ENCODE measurements around the gene TNFRSF19. TPM values are rescaled to one million over a fixed set of nuclear protein-coding genes. Genes with fewer than 3 reads are reported as not detected.
A peak's percentile ranks its signal among the peaks of the same experiment; 100 is the strongest.
"Not testable (repeated sequence)": the region's sequence is repeated elsewhere in the genome, so short reads cannot be mapped to it uniquely, and the experiment has no call there.

TNFRSF19 gene, protein sequence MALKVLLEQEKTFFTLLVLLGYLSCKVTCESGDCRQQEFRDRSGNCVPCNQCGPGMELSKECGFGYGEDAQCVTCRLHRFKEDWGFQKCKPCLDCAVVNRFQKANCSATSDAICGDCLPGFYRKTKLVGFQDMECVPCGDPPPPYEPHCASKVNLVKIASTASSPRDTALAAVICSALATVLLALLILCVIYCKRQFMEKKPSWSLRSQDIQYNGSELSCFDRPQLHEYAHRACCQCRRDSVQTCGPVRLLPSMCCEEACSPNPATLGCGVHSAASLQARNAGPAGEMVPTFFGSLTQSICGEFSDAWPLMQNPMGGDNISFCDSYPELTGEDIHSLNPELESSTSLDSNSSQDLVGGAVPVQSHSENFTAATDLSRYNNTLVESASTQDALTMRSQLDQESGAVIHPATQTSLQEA
- total RNA-seq, result 36.5 TPM
- long read RNA-seq, full-length matches to known transcripts, result 7 of 13 reads
- long read RNA-seq, partial matches to known transcripts, result 1 of 13 reads
- long read RNA-seq, other reads (novel, unspliced or antisense), result 5 of 13 reads

DNA sequence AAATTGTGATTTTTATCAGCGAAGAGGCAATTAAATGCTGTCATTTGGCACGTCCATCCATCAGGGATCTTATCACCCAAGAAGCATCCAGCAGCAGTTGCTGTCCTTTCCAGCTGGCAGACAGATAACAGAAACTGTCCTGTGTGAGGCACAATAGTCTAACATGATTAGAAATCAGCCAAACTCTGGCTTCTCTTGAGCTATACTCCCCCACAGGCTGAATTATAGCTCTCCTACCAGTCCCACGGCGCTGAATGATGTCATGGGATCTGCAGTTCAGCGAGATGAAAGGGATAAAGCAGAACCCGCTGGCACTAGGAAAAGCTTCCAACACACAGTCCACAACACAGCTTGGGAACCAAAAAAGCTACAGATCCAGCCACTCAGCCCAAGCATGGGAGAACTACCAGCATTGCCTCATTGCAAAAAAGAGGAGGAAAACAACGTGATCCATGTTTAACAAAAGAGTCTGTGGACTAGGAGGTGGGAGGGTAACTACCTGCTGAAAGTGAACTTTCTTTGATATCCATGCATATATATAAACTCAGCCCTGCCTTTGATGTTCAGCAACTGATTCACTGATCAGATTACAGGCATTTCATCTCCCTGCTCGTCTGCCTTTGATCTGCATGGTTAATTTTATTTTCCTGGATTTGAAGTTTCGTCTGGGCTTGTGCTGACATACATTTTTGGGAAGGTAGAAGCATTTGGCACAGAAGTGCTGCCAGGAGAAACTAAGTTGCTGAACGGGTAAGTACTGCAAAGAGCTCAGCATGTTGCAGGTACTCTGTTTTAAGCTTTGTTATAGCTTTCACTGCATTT lies at the start of gene TNFRSF19:
TNFRSF19 (plus strand) TSS at position 314 of the 822 bp plus-strand sequence. CDS start 19,772 bp downstream, outside the sequence.
- DNase-seq (ENCODE audit: missing footprints) (no peak), ATAC-seq (peak; percentile 94)
- intact Hi-C loops (cut with DNase I), result loop anchor here (2.0 to 5.0 kb wide), 2 partner anchors 104 to 302 kb away; no protein-coding TSS in a partner anchor

DNA sequence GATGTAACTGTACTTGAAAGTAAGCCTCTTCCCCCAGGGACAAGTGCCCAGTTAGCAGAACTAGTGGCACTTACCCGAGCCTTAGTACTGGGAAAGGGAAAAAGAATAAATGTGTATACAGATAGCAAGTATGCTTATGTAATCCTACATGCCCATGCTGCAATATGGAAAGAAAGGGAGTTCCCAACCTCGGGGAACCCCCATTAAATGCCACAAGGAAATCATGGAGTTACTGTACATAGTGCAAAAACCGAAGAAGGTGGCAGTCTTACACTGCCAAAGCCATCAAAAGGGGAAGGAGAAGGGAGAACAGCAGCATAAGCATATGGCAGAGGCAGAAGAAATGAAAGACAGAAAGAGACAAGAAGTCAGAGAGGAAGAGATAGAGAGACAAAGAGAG lies 40.3 kb upstream of the TNFRSF19 start:
- intact Hi-C loops (cut with DNase I); DNase-seq (ENCODE audit: missing footprints); ATAC-seq: not testable (repeated sequence)

DNA sequence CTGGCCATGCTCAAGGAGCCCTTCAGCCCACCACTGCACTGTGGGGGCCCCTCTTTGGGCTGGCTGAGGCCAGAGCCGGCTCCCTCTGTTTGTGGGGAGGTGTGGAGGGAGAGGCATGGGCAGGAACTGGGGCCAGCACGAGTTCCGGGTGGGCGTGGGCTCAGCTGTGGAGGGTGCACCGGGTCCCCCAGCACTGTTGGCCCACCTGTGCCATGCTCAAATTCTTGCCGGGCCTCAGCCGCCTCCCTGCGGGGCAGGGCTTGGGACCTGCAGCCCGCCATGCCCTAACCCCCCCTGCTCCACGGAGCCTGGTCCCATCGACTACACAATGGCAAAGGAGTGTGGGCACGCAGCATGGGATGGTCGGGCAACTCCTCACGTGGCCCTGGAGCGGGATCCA lies 38.8 kb upstream of the TNFRSF19 start:
- ATAC-seq (no peak), DNase-seq (ENCODE audit: missing footprints) (no peak)
- intact Hi-C loops (cut with DNase I), result no loop called here

DNA sequence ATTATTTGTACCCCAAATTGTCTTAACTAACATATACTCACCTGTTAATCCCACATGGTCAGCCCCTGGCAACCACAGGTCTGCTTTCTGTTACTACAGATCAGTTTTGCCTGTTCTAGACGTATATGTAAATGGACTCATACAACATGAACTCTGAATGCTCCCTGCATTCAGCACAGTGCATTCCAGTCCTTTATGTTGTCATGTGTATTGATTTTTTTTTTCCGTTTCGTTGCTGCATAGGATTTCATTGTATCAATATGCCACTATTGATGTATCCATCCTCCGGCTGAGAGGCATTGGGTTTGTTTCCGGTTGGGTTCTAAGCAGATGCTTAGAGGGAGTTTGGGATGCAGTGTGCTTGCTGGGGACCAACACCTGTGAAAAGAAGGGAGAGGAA lies 36.1 kb upstream of the TNFRSF19 start:
- DNase-seq (ENCODE audit: missing footprints) (no peak), ATAC-seq (no peak)
- intact Hi-C loops (cut with DNase I), result no loop called here

DNA sequence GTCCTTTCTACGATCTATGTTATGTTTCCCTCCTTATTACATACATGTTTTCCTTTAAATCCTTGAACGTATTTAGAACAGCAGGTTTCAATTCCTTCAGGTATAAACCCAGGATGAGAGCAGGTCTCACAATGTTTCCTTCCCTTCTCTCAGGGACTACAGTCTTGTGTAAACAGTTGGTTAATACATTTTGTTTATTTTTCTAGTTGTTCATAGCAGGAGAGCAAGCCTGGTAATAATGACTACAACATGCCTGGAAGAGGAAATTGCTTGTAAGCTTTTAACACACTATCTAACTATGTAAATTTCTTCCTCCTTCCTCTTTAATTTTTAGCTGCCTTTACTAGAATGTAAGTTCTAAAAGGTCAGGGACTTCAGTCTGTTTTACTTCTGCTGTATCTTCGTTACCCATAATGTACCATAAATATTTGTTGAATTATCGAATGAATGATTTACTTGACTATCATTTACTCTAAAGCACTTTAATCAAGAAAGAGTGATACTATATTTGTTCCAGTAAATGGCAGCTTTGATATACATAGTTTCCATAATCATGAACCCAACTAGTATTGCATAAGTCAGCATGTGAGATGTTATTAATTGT lies 28.9 kb upstream of the TNFRSF19 start:
- DNase-seq (ENCODE audit: missing footprints) (no peak), ATAC-seq (no peak)
- intact Hi-C loops (cut with DNase I), result no loop called here

DNA sequence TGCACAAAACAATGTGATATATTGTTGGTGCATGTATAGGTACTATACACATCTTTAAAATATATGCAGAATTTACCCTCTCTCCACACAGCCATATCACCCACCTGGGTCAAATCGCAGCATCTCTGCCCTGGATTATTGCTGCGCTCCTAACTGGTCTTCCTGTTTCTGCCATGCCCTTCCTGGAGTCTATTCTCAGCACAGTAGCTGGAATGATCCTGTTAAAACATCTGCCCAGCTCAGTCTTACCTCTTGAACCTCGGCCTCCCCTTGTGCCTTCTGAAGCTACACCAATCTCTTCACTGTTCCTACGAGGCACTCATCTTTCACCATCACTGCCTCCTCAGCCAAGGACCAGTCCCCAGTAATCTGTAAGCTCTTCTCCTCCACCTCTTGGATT lies 25.5 kb upstream of the TNFRSF19 start:
- DNase-seq (ENCODE audit: missing footprints) (no peak), ATAC-seq (no peak)
- intact Hi-C loops (cut with DNase I), result no loop called here

DNA sequence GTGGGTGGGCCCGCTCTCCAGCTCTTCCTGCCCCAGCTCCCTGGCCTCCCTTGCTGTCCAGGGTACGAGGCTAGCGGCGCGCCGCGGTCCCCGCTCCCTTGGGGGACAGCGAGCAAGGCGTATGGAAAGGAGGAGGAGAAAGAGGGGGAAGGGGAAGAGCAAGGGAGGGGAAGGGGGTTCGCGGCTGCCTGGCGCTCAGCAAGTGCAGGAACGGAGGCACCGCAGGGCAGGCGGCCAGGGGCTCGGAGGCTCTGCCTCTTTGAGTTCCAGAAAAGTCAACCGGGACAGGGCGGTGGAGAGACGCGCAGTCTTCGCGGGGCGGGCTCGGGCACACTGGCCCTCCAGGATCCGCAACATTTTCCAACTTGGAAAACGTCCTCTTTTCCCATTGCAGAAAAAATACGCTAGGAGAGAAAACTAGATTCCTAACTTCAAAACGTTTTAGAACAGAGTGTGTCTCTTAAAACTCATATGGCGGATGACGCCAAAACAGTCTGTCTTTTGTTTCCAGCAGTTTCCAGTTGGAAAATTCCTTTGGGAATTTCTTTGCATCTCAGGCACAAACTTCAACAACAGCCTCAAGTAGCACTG lies 23.1 kb upstream of the TNFRSF19 start:
- ATAC-seq (peak; percentile 75), DNase-seq (ENCODE audit: missing footprints) (peak; percentile 78)
- intact Hi-C loops (cut with DNase I), result no loop called here

DNA sequence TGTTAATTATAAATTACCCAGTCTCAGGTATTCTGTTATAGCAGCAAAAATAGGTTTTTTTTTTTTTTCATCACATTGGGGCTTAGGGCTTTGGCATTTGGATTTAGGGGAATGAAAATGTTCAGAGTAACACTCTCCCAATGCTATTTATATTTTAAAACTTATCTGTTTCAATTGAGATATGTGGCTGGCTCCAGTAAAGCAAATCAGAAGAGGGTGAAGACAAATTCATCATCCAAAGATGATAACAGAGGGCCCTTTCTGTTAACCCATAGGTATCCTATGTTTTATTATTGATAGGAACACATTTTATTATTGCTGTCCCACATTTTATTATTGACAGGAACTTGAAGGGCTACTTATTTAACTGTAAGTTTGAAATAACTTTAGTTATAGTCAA lies 20.5 kb upstream of the TNFRSF19 start:
- intact Hi-C loops (cut with DNase I), result loop anchor here (2.0 kb wide), 2 partner anchors 13 to 43 kb away; no protein-coding TSS in a partner anchor
- ATAC-seq (peak; percentile 53), DNase-seq (ENCODE audit: missing footprints) (no peak)

DNA sequence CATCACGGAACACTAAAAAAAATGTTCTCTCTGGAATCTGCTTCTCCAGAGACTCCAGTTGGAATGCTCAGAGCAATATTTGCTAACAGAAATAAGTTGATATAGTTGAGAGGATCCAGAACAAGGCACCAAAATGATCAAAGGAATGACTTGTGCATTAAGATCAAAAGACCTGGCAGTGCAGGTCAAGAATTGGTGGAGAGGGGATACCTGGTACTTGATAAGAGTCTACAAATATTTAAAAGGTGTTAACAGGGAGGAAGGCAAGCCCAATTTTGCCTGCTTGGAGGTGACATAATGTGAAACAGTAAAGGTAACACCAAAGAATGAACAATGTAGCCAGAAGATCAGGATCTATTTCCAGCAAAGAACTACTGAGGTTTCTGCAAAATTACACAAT lies 20.0 kb upstream of the TNFRSF19 start:
- DNase-seq (ENCODE audit: missing footprints), result no peak
- intact Hi-C loops (cut with DNase I), result no loop called here
- peak; percentile 15 for ATAC-seq

DNA sequence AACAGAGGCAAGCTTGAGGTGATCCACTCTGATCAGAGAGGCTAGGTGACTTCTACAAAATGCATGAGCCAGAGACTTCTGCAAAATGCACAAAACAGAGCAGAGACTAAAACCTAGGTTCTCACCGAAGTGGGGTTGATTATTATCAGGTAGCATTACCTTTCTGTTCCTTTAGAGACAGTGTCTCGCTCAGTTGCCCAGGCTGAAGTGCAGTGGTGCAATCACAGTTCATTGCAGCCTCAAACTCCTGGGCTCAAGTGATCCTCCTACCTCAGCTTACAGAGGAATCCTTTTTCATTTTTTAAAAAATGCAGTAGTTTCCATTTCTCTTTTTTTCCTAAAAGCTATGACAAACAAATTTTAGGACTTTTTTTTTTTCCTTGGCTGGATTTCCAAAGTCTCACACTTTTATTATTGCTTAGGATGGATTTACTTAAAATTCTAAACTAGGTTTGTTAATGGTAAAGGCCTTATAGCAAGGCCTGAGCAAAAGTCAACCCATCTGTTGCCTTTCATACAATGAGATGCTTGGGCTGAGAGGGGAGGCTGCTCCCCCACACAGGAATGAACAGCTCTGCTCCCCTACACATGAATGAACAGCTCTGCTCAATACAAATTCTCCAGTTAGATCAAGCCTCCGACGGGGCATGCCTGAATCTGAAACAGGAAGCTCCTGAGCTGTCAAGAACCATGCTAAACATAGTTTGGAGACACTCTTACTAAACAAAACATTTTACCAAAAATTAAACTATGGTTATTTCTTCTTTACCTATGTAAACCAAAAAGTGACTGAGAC lies 18.8 kb upstream of the TNFRSF19 start:
- intact Hi-C loops (cut with DNase I), result no loop called here
- DNase-seq (ENCODE audit: missing footprints) (no peak), ATAC-seq (no peak)

DNA sequence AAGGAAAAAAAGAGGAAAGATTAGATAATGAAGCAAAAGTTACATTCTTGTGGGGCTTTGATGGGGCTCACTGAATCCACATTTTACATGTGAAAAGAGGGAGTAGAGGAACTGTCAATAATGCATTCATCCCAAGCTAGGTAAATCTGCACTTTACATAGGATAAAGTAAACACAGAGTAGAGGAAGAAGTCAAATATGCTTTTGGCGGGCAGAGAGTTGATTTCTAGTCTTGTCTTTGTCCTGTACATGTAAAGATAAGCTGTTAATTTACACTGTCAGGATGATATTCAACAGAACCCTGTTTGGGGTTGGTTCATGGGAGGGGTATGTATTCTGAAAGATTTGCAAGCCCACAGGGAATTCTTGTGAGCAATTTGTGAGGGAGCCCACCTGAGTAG lies 18.0 kb upstream of the TNFRSF19 start:
- intact Hi-C loops (cut with DNase I), result no loop called here
- no peak for DNase-seq (ENCODE audit: missing footprints)
- peak; percentile 17 for ATAC-seq

DNA sequence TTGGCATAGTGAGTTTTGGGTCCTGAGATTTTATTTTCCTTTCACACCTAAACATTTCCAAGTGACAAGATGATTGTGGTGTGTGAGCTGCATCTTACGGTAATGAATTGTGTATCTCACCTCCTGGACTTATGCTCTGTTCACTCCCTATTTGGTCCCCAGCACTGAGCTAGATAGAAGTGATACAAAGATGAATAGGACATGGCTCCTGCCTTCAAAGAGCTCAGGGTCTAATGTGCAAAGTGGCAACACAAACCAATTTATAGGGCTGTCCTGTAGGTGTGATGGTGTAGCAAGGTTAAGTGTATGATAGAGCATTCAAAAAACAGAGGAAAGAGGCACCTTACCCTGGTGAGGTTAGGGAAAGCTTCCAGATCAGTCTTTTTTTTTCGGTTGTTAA lies 17.6 kb upstream of the TNFRSF19 start:
- intact Hi-C loops (cut with DNase I), result no loop called here
- ATAC-seq, result no peak
- no peak for DNase-seq (ENCODE audit: missing footprints)

DNA sequence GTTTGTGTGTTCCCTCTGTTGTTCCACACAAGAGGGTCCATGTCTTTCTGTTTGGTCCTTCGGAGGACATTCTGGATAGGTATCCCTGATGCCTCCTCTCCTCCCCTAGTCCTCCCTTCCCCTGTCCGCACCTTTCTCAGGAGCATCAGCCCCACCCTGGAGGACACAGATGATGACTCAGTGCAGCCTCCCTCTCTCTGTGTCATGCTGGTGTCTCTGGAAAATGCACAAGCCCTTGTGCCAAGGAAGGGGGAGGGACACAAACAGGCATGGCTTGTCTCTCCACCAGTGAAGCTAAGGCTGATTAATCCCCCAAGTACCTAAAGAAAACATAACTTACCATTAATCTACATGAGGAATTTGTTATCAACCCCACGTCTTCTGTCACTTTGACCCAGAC lies 16.2 kb upstream of the TNFRSF19 start:
- ATAC-seq (no peak), DNase-seq (ENCODE audit: missing footprints) (no peak)
- intact Hi-C loops (cut with DNase I), result no loop called here

DNA sequence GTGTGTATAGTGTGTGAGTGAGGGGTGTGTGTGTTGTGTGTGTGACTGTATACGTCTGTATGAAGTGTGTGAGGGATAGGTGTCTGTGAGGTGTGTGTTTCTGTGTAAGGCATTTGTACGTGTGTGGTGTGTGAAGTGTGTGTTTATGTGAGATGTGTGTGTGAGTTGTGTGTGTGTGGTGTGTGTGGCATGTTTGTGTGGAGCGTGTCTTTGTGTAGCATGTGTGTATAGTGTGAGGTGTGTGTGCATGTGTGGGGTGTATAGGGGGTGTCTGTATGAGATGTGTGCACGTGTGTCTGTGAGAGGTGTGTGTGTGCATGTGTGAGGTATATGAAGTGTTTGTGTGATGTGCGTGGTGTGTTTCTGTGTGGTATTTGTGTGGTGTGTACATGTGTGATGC lies 13.2 kb upstream of the TNFRSF19 start:
- intact Hi-C loops (cut with DNase I), result no loop called here
- no peak for DNase-seq (ENCODE audit: missing footprints)
- ATAC-seq, result no peak

DNA sequence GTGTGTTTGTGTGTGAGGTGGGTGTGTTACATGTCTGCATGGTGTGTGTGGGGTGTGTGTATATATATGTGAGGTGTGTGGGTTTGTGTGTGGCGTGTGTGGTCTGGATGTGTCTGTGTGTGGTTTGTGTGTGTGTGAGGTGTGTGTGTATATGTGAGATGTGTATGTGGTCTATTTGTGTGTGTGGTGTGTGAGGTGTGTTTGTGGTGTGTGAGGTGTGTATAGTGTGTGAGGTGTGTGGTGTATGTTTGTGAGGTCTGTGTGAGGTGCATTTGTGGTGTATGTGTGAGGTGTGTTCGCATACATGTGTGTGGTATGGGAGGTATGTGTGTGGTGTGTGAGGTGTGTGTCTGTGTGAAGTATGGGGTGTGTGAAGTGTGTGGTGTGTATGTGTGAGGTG lies 12.5 kb upstream of the TNFRSF19 start:
- no peak for DNase-seq (ENCODE audit: missing footprints)
- intact Hi-C loops (cut with DNase I), result no loop called here

DNA sequence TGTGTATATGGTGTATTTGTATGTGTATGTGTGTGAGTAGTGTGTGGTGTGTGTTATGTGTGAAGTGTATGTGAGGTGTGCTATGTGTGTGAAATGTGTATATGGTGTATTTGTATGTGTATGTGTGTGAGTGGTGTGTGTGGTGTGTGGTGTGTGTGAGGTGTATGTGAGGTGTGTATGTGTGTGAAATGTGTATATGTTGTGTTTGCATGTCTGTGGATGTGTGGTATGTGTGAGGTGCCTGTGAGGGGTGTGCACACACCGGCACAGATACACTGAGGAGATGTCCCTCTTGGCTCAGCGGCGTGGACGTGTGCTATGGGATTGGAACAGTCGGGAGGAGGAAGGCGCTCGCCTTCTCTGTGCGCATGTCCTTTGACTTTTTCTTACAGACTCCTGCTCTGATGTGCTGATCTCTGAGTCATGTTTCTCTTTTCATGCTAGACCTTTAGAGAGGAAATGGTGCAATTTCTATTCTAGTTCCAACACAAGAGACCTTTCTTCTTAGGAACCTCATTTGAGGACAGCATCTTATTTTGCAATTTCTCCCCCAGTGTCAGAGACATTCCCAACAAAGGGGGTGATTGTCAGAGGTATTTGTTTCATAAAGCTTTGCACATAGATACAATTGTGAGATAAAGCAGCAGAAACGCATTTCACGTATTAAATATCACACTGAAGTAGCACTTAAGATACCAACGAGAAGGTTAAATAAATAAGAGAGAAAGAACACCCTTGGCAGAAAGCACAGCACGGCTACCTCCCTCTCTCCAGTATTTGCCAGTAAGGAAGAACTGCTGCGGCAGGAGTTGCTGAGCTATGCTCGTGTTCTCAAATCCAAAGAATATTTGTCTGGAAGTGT lies 11.3 kb upstream of the TNFRSF19 start:
- ATAC-seq, result peak; percentile 91
- intact Hi-C loops (cut with DNase I), result no loop called here

More for the DNA sequence above, 12.5 kb upstream of the TNFRSF19 start:
- ATAC-seq, result no peak

DNA sequence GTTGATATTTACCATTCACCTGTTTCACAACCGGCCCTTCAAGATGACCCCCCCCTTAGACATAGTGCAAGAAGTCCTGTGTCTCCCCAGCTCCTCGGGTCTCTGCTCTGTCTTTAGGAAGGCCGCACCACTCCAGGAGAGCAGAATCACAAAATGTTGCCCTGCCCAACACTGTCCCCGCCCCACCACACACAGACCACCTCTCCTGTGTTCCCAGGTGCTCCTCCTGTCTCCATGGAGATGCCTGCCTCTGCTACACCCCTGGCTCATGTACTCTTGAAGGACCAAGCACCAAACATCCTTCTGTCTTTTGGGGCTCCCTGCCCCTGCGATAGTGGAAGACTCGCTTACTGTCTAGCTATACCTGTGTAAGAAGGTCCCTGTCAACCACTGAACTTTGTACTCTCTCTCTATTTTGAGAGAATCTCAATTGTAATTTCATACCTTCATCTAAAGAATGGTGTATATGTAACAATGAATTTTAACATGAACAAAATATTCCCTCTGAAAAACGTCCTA lies 9.6 kb upstream of the TNFRSF19 start:
- ATAC-seq (no peak), DNase-seq (ENCODE audit: missing footprints) (no peak)
- intact Hi-C loops (cut with DNase I), result no loop called here

More for the DNA sequence above, 11.3 kb upstream of the TNFRSF19 start:
- DNase-seq (ENCODE audit: missing footprints), result peak; percentile 75

Measured in Right ventricle myocardium inferior (tissue), 1 donor.